Nephron progenitor cell (in vitro differentiated cells): ENCODE data around the gene ETV5.

Experiments used
- DNase-seq: peaks from one replicate; pipeline ENCODE4 v3.0.0; 2021
- H3K27ac Mint-ChIP-seq: 2 replicates; pipeline ENCODE4 v1.8.0; 2021; ENCODE audit warnings: mild to moderate bottlenecking, moderate library complexity, mixed read lengths
- H3K27me3 Mint-ChIP-seq: 2 replicates; pipeline ENCODE4 v1.8.0; 2021; ENCODE audit warnings: mild to moderate bottlenecking, low read depth, mixed read lengths; ENCODE audit not compliant: poor library complexity
- H3K36me3 Mint-ChIP-seq: 2 replicates; pipeline ENCODE4 v1.8.0; 2021; ENCODE audit warnings: low read depth, mixed read lengths
- H3K4me1 Mint-ChIP-seq: 2 replicates; pipeline ENCODE4 v1.8.0; 2021; ENCODE audit warnings: mixed read lengths
- H3K4me3 Mint-ChIP-seq: 2 replicates; pipeline ENCODE4 v1.8.0; 2021; ENCODE audit warnings: mild to moderate bottlenecking, moderate library complexity, mixed read lengths
- H3K9me3 Mint-ChIP-seq: 2 replicates; pipeline ENCODE4 v1.8.0; 2021; ENCODE audit warnings: mild to moderate bottlenecking, moderate library complexity, mixed read lengths
- CTCF ChIP-seq: fragments of 200-600 bp; sonication (generic); IDR thresholded peaks from 2 replicates; pipeline ENCODE4 v1.5.0; 2021; ENCODE audit warnings: antibody characterized with exemption

ETV5 gene

GRCh38 chr3:186048119-186048518 lies 60.8 kb downstream of the ETV5 start:
- Mint-ChIP-seq H3K27me3 (no peaks in the 10 kb centered on the region), H3K9me3 (no peaks in the 10 kb centered on the region), H3K27ac (no peak overlapping the region), H3K36me3 (peaks cover 78% of the 10 kb centered on the region), H3K4me1 (peaks cover 17% of the 10 kb centered on the region), H3K4me3 (no peak overlapping the region)
- no peak for TF ChIP-seq CTCF
- no peak for DNase-seq

- no peak for TF ChIP-seq CTCF
- Mint-ChIP-seq H3K27ac (peak overlapping the region; percentile 71), H3K4me3 (no peak overlapping the region), H3K27me3 (no peaks in the 10 kb centered on the region), H3K36me3 (peaks cover 69% of the 10 kb centered on the region), H3K4me1 (peaks cover 11% of the 10 kb centered on the region), H3K9me3 (no peaks in the 10 kb centered on the region)
- DNase-seq: no peak
These were observed 62.1 kb downstream of the ETV5 start for GRCh38 chr3:186046838-186047237.

GRCh38 chr3:186044968-186045367 lies 63.9 kb downstream of the ETV5 start:
- Mint-ChIP-seq H3K9me3 (no peaks in the 10 kb centered on the region), H3K36me3 (peaks cover 50% of the 10 kb centered on the region), H3K4me3 (no peak overlapping the region), H3K27me3 (no peaks in the 10 kb centered on the region), H3K27ac (peak overlapping the region; percentile 89), H3K4me1 (peaks cover 11% of the 10 kb centered on the region)
- DNase-seq: no peak
- no peak for TF ChIP-seq CTCF

GRCh38 chr3:186044427-186044826 lies 64.5 kb downstream of the ETV5 start:
- DNase-seq: no peak
- peak overlapping the region; percentile 89 for H3K27ac Mint-ChIP-seq
- H3K9me3 Mint-ChIP-seq: no peaks in the 10 kb centered on the region

GRCh38 chr3:186042521-186043202 lies 66.2 kb downstream of the ETV5 start:
- no peak for DNase-seq
- Mint-ChIP-seq H3K9me3 (peaks cover 11% of the 10 kb centered on the region), H3K27me3 (no peaks in the 10 kb centered on the region), H3K4me1 (peaks cover 11% of the 10 kb centered on the region), H3K36me3 (peaks cover 28% of the 10 kb centered on the region), H3K27ac (peak overlapping the region; percentile 7), H3K4me3 (no peak overlapping the region)
- TF ChIP-seq CTCF: no peak

More at GRCh38 chr3:186044427-186044826, 64.5 kb downstream of the ETV5 start:
- no peaks in the 10 kb centered on the region for H3K27me3 Mint-ChIP-seq
- H3K36me3 Mint-ChIP-seq: peaks cover 45% of the 10 kb centered on the region
- peaks cover 11% of the 10 kb centered on the region for H3K4me1 Mint-ChIP-seq
- H3K4me3 Mint-ChIP-seq: no peak overlapping the region
- TF ChIP-seq CTCF: no peak

GRCh38 chr3:186042036-186042435 lies 66.9 kb downstream of the ETV5 start:
- no peak for TF ChIP-seq CTCF
- Mint-ChIP-seq H3K9me3 (peaks cover 16% of the 10 kb centered on the region), H3K4me3 (no peak overlapping the region), H3K27me3 (no peaks in the 10 kb centered on the region), H3K27ac (no peak overlapping the region), H3K4me1 (peaks cover 11% of the 10 kb centered on the region), H3K36me3 (peaks cover 24% of the 10 kb centered on the region)
- DNase-seq: no peak
